GM21717 (cell line): ENCODE measurements around the gene RAPGEF2.

Experiments used
- ATAC-seq: cut with Tn5 transposase; IDR thresholded peaks from one replicate; pipeline ENCODE4 v1.9.1; 2021; ENCODE audit warnings: mild to moderate bottlenecking, moderate library complexity; ENCODE audit not compliant: unreplicated experiment

The RAPGEF2 gene

GRCh38 chr4:159188646-159189045 lies 85.8 kb downstream of the RAPGEF2 start:
- ATAC-seq = no peak

- no peak for ATAC-seq
Measured at GRCh38 chr4:159190651-159191050, 87.8 kb downstream of the RAPGEF2 start.

- ATAC-seq = no peak
Measured at GRCh38 chr4:159191989-159192388, 89.1 kb downstream of the RAPGEF2 start.

- no peak for ATAC-seq
Measured at GRCh38 chr4:159193046-159193620, 90.3 kb downstream of the RAPGEF2 start.

GRCh38 chr4:159195361-159195769 lies 92.5 kb downstream of the RAPGEF2 start:
- ATAC-seq = no peak

- no peak for ATAC-seq
Measured at GRCh38 chr4:159197260-159197884, 94.5 kb downstream of the RAPGEF2 start.

GRCh38 chr4:159197885-159198269 lies 95.0 kb downstream of the RAPGEF2 start:
- ATAC-seq = no peak

- ATAC-seq = no peak
Measured at GRCh38 chr4:159199826-159200225, 96.9 kb downstream of the RAPGEF2 start.

- no peak for ATAC-seq
Measured at GRCh38 chr4:159201168-159201567, 98.3 kb downstream of the RAPGEF2 start.

GRCh38 chr4:159204566-159204965 lies 101.7 kb downstream of the RAPGEF2 start:
- ATAC-seq = no peak

- ATAC-seq = no peak
Measured at GRCh38 chr4:159205466-159205865, 102.6 kb downstream of the RAPGEF2 start.

GRCh38 chr4:159206427-159206871 lies 103.6 kb downstream of the RAPGEF2 start:
- ATAC-seq = peak; percentile 94

GRCh38 chr4:159209249-159209648 lies 106.4 kb downstream of the RAPGEF2 start:
- ATAC-seq = no peak

- ATAC-seq = no peak
Measured at GRCh38 chr4:159210975-159211374, 108.1 kb downstream of the RAPGEF2 start.

GRCh38 chr4:159212675-159213293 lies 109.9 kb downstream of the RAPGEF2 start:
- no peak for ATAC-seq

GRCh38 chr4:159216834-159217233 lies 114.0 kb downstream of the RAPGEF2 start:
- no peak for ATAC-seq

GRCh38 chr4:159219862-159220261 lies 117.0 kb downstream of the RAPGEF2 start:
- no peak for ATAC-seq

GRCh38 chr4:159220353-159220752 lies 117.5 kb downstream of the RAPGEF2 start:
- no peak for ATAC-seq

GRCh38 chr4:159221280-159221679 lies 118.4 kb downstream of the RAPGEF2 start:
- no peak for ATAC-seq

GRCh38 chr4:159222043-159222552 lies 119.2 kb downstream of the RAPGEF2 start:
- ATAC-seq = no peak

GRCh38 chr4:159224408-159224807 lies 121.5 kb downstream of the RAPGEF2 start:
- no peak for ATAC-seq

- no peak for ATAC-seq
Measured at GRCh38 chr4:159227378-159227777, 124.5 kb downstream of the RAPGEF2 start.
